ENCODE data around the gene RETREG2. TPM values are rescaled to one million over a fixed set of nuclear protein-coding genes. Genes with fewer than 3 reads are reported as not detected.

The RETREG2 gene
- total RNA-seq, 1 experiment from 2014 or later: 63.7 TPM

GRCh38 chr2:219220652-219221402 lies 42.8 kb downstream of the RETREG2 start:
- CTCF ChIA-PET: no interaction called here
- no TSS peak for BruUV-seq (replicated peaks)
- Histone ChIP-seq H3K27ac (ENCODE audit: low read depth, low read length) (no peak overlapping the region), H3K9me3 (ENCODE audit: control insufficient read depth in 1 of 2, insufficient read depth in 1 of 2, low read depth in 1 of 2, low read length in 2 of 2) (no peaks in the 10 kb centered on the region), H3K4me3 (replicated peaks in 1 of 2; ENCODE audit: low read depth in 1 of 2, low read length in 2 of 2) (no peak overlapping the region), H3K9me2 (ENCODE audit: insufficient read depth) (no peaks in the 10 kb centered on the region), H3K4me2 (ENCODE audit: low read length) (no peak overlapping the region), H4K20me1 (ENCODE audit: insufficient read depth) (no peaks in the 10 kb centered on the region), H3K4me1 (ENCODE audit: control insufficient read depth in 1 of 2, insufficient read depth in 2 of 2, low read length in 2 of 2) (peaks cover 9 to 37% of the 10 kb centered on the region in 2 experiments; a peak in 3 of 4 replicates), H3K9ac (ENCODE audit: low read length) (no peak overlapping the region), H3K79me2 (ENCODE audit: insufficient read depth, low read length) (no peaks in the 10 kb centered on the region), H3K36me3 (ENCODE audit: control insufficient read depth in 1 of 2, insufficient read depth in 2 of 2, low read length in 2 of 2) (peaks cover 22 to 26% of the 10 kb centered on the region in 2 experiments; a peak in 3 of 4 replicates), H2AFZ (ENCODE audit: low read depth, low read length, poor library complexity, severe bottlenecking) (no peak overlapping the region), H3K27me3 (ENCODE audit: insufficient read depth, low read length) (no peaks in the 10 kb centered on the region)
- POLR2A ChIA-PET: no interaction called here
- intact Hi-C loops (cut with micrococcal nuclease): no loop called here
- RAD21 ChIA-PET (ENCODE audit: low non-redundant PET in 1 of 2, low total read pairs in 2 of 2, uncharacterized antibody in 2 of 2, unreplicated experiment in 2 of 2): no interaction called here
- ATAC-seq (no peak), DNase-seq (ENCODE audit: low read depth, low spot score) (no peak)
- no peak for TF ChIP-seq CBX3 (IDR thresholded peaks at IDR 0.05; ENCODE audit: low read depth)

- peaks cover 25 to 26% of the 10 kb centered on the region in 2 experiments; a peak in 3 of 4 replicates for H3K36me3 ChIP-seq (ENCODE audit: control insufficient read depth in 1 of 2, insufficient read depth in 2 of 2, low read length in 2 of 2)
- ATAC-seq: no peak
- BruUV-seq (replicated peaks): no TSS peak
Observed at GRCh38 chr2:219221957-219222518, 44.0 kb downstream of the RETREG2 start.

More at GRCh38 chr2:219221957-219222518, 44.0 kb downstream of the RETREG2 start:
- TF ChIP-seq ZNF274 (IDR thresholded peaks at IDR 0.05; ENCODE audit: low read depth, low read length): no peak
- TF ChIP-seq FOSL1 (IDR thresholded peaks at IDR 0.05; ENCODE audit: low read depth): no peak
- Histone ChIP-seq H3K9me3 (ENCODE audit: control insufficient read depth in 1 of 2, insufficient read depth in 1 of 2, low read depth in 1 of 2, low read length in 2 of 2) (no peaks in the 10 kb centered on the region), H3K4me1 (ENCODE audit: control insufficient read depth in 1 of 2, insufficient read depth in 2 of 2, low read length in 2 of 2) (peaks cover 9 to 27% of the 10 kb centered on the region in 2 experiments; a peak in 3 of 4 replicates), H3K27me3 (ENCODE audit: insufficient read depth, low read length) (no peaks in the 10 kb centered on the region), H4K20me1 (ENCODE audit: insufficient read depth) (no peaks in the 10 kb centered on the region), H2AFZ (ENCODE audit: low read depth, low read length, poor library complexity, severe bottlenecking) (no peak overlapping the region), H3K79me2 (ENCODE audit: insufficient read depth, low read length) (no peaks in the 10 kb centered on the region), H3K9ac (ENCODE audit: low read length) (no peak overlapping the region), H3K4me2 (ENCODE audit: low read length) (no peak overlapping the region), H3K27ac (ENCODE audit: low read depth, low read length) (no peak overlapping the region), H3K9me2 (ENCODE audit: insufficient read depth) (no peaks in the 10 kb centered on the region), H3K4me3 (replicated peaks in 1 of 2; ENCODE audit: low read depth in 1 of 2, low read length in 2 of 2) (no peak overlapping the region)
- intact Hi-C loops (cut with micrococcal nuclease): no loop called here
- ChIA-PET CTCF (no interaction called here), RAD21 (ENCODE audit: low non-redundant PET in 1 of 2, low total read pairs in 2 of 2, uncharacterized antibody in 2 of 2, unreplicated experiment in 2 of 2) (no interaction called here), POLR2A (no interaction called here)
- DNase-seq (ENCODE audit: low read depth, low spot score): no peak

Measured in HCT116 (cell line).